Suprapubic skin (tissue), 4 donors: ENCODE measurements around the gene COL16A1. TPM values are rescaled to one million over a fixed set of nuclear protein-coding genes. Genes with fewer than 3 reads are reported as not detected.

Experiments
- DNase-seq, 2 donors: peaks; one replicate each; pipeline ENCODE4 v3.0.0-alpha.2; 2019; ENCODE audit warnings: low spot score in 2 of 2
- H3K27ac ChIP-seq: fragments of 200-600 bp; sonication (generic); one replicate; pipeline ENCODE4 v1.5.1; 2019
- H3K27me3 ChIP-seq: fragments of 200-600 bp; sonication (generic); one replicate; pipeline ENCODE4 v1.5.1; 2019
- H3K36me3 ChIP-seq: fragments of 200-600 bp; sonication (generic); one replicate; pipeline ENCODE4 v1.5.1; 2019
- H3K4me1 ChIP-seq: fragments of 200-600 bp; sonication (generic); one replicate; pipeline ENCODE4 v1.5.1; 2019
- H3K4me3 ChIP-seq: fragments of 200-600 bp; sonication (generic); one replicate; pipeline ENCODE4 v1.5.1; 2019; ENCODE audit warnings: mild to moderate bottlenecking
- H3K9me3 ChIP-seq: fragments of 200-600 bp; sonication (generic); one replicate; pipeline ENCODE4 v1.5.1; 2019
- CTCF ChIP-seq, 2 donors: fragments of 200-600 bp in 1 of 2; fragments of 450-650 bp in 1 of 2; sonication (generic) in 1 of 2; IDR thresholded peaks; one replicate each; pipeline ENCODE4 v1.5.1; 2016 to 2019; ENCODE audit warnings: antibody characterized with exemption in 2 of 2, mild to moderate bottlenecking in 1 of 2, moderate library complexity in 1 of 2
- EP300 ChIP-seq: sonication (generic); formaldehyde crosslinking; IDR thresholded peaks from one replicate; pipeline ENCODE4 v1.6.1; 2017; ENCODE audit warnings: antibody characterized with exemption
- POLR2A ChIP-seq, 2 donors: fragments of 450-650 bp; IDR thresholded peaks; one replicate each; pipeline ENCODE4 v1.6.1; 2017; ENCODE audit warnings: antibody characterized with exemption in 2 of 2, mild to moderate bottlenecking in 2 of 2, moderate library complexity in 2 of 2
- POLR2AphosphoS5 ChIP-seq, 3 donors: sonication (generic); formaldehyde crosslinking; IDR thresholded peaks; one replicate each; pipeline ENCODE4 v1.6.1; 2017; ENCODE audit warnings: antibody characterized with exemption in 3 of 3
- WGBS: methylation state at CpG from one replicate; pipeline ENCODE4 v1.1.5; 2018; 5-methylcytosine and 5-hydroxymethylcytosine counted together
- total RNA-seq, 4 donors: library from RNA; depleted of rRNA; stranded (reverse); fragments of >200 nt; gene quantifications; one replicate each; pipeline ENCODE4 v1.1.0, GENCODE V29; 2016

Gene COL16A1
- total RNA-seq, 4 donors from 2014 or later = 41.6 to 188 (median 93.1) TPM

GRCh38 chr1:31626223-31627207 is 77.3 kb downstream of the COL16A1 start:
- Histone ChIP-seq H3K27me3 (no peaks in the 10 kb centered on the region), H3K27ac (peak overlapping the region; percentile 65), H3K4me3 (no peak overlapping the region), H3K9me3 (no peaks in the 10 kb centered on the region), H3K36me3 (peaks cover 35% of the 10 kb centered on the region), H3K4me1 (peaks cover 25% of the 10 kb centered on the region)
- TF ChIP-seq CTCF (IDR thresholded peaks at IDR 0.05) = no peak
- no peak for TF ChIP-seq EP300
- TF ChIP-seq POLR2AphosphoS5 (IDR thresholded peaks at IDR 0.05) = no peak
- no peak for TF ChIP-seq POLR2A (IDR thresholded peaks at IDR 0.05)
- 58% methylated on average over 21 of the region's 23 CpGs for WGBS
- DNase-seq = no peak

- 81% methylated on average over 4 of the region's 4 CpGs for WGBS
- Histone ChIP-seq H3K27me3 (no peaks in the 10 kb centered on the region), H3K4me1 (peaks cover 25% of the 10 kb centered on the region), H3K9me3 (no peaks in the 10 kb centered on the region), H3K36me3 (peaks cover 28% of the 10 kb centered on the region), H3K27ac (no peak overlapping the region), H3K4me3 (no peak overlapping the region)
- DNase-seq = no peak
- TF ChIP-seq POLR2AphosphoS5 (IDR thresholded peaks at IDR 0.05) = no peak
- no peak for TF ChIP-seq EP300
- TF ChIP-seq POLR2A (IDR thresholded peaks at IDR 0.05) = no peak
- TF ChIP-seq CTCF (IDR thresholded peaks at IDR 0.05) = no peak
Measured at GRCh38 chr1:31625561-31626222, 78.1 kb downstream of the COL16A1 start.

- peaks cover 20% of the 10 kb centered on the region for H3K36me3 ChIP-seq
- H3K27me3 ChIP-seq = no peaks in the 10 kb centered on the region
- TF ChIP-seq POLR2A (IDR thresholded peaks at IDR 0.05) (no peak), CTCF (IDR thresholded peaks at IDR 0.05) (no peak), POLR2AphosphoS5 (IDR thresholded peaks at IDR 0.05) (no peak), EP300 (no peak)
- H3K27ac ChIP-seq = no peak overlapping the region
- no peaks in the 10 kb centered on the region for H3K9me3 ChIP-seq
- H3K4me1 ChIP-seq = peaks cover 25% of the 10 kb centered on the region
- DNase-seq = peak in 1 of 2 donors; percentile 79
- 95% methylated on average over 13 of the region's 16 CpGs for WGBS
- H3K4me3 ChIP-seq = no peak overlapping the region
Measured at GRCh38 chr1:31624731-31625514, 78.9 kb downstream of the COL16A1 start.

GRCh38 chr1:31624309-31624708 is 79.5 kb downstream of the COL16A1 start:
- H3K9me3 ChIP-seq = no peaks in the 10 kb centered on the region
- peak in 1 of 2 donors; percentile 50 for DNase-seq
- WGBS = 72% methylated on average over 5 of the region's 5 CpGs
- H3K36me3 ChIP-seq = peaks cover 14% of the 10 kb centered on the region
- H3K27me3 ChIP-seq = peaks cover under 1% of the 10 kb centered on the region
- H3K27ac ChIP-seq = no peak overlapping the region
- no peak for TF ChIP-seq POLR2AphosphoS5 (IDR thresholded peaks at IDR 0.05)
- TF ChIP-seq EP300 = no peak
- H3K4me3 ChIP-seq = no peak overlapping the region
- peaks cover 25% of the 10 kb centered on the region for H3K4me1 ChIP-seq

- peaks cover 10% of the 10 kb centered on the region for H3K27me3 ChIP-seq
- H3K27ac ChIP-seq = no peak overlapping the region
- no peaks in the 10 kb centered on the region for H3K9me3 ChIP-seq
- peaks cover 22% of the 10 kb centered on the region for H3K4me1 ChIP-seq
- peaks cover 5% of the 10 kb centered on the region for H3K36me3 ChIP-seq
- WGBS = 98% methylated on average over 10 of the region's 12 CpGs
- TF ChIP-seq EP300 (no peak), POLR2A (IDR thresholded peaks at IDR 0.05) (no peak), POLR2AphosphoS5 (IDR thresholded peaks at IDR 0.05) (no peak), CTCF (IDR thresholded peaks at IDR 0.05) (no peak)
- H3K4me3 ChIP-seq = no peak overlapping the region
- peak in 1 of 2 donors; percentile 64 for DNase-seq
Measured at GRCh38 chr1:31623365-31623764, 80.5 kb downstream of the COL16A1 start.
